HL-60/S4 treated with retinoic acid at 250 ng/mL for 4 days and 3 days (cell line): ENCODE data around the gene UBB.

Experiments
- in situ Hi-C: fragments of 300-500 bp; cut with MboI; formaldehyde crosslinking; loops from 2 replicates; pipeline ENCODE4 v1.7.0; 2022; ENCODE audit warnings: low sequenced_read_pairs

UBB gene

DNA sequence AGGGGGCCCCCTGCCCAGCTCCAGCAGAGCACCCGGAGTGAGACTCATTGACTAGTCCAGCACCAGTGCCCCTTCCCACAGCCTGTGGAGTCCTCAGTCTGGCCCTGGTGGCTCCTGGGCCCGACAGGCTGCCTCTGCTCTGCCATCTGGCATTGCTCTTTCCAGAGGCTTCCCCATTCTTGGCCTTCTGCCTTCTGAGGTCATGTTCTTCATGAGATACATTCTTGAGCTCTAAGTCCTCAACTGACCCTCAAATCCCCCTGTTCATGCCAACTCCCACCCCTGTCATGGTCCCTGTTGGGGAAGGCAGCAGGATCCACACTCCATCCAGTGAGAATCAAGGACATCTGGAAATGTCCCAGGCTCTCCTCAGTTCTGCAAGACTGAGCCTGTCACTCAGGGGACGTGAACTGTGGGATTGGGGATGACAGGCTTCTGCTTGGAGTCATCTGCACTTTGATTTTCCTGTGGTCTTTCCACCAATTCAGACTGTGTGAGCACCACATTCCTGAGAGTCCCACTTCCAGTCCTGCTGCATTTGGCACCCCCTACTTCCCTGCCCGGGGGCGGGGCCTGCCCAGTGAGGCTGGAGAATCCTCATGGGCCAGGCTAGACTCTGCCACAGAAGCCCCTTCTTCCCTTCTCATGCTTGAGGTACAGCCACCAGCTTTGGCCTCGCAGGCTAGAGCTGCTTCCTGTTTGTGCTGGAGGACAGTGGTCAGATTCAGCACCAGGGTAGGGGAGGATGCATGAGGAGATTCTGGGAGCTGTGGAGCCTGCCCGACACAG lies 37.2 kb downstream of the UBB start:
- in situ Hi-C loops: no loop called here

DNA sequence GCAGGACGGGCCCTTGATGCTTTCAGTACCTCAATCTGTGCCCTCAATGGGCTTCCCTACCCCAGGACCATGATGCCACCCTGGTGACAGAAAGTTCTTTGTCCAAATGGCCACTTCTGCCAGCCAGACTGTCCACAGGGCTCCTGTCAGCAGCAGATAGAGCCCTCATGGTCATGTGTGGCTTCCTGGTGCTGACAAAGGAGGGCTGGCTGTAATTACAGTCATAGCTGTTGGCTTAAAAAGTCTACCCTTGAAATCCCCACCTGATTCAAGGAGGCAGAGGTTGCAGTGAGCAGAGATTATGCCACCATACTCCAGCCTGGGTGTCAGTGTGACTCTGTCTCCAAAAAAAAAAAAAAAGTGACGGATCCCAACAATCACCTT lies 37.8 kb downstream of the UBB start:
- in situ Hi-C loops: no loop called here

DNA sequence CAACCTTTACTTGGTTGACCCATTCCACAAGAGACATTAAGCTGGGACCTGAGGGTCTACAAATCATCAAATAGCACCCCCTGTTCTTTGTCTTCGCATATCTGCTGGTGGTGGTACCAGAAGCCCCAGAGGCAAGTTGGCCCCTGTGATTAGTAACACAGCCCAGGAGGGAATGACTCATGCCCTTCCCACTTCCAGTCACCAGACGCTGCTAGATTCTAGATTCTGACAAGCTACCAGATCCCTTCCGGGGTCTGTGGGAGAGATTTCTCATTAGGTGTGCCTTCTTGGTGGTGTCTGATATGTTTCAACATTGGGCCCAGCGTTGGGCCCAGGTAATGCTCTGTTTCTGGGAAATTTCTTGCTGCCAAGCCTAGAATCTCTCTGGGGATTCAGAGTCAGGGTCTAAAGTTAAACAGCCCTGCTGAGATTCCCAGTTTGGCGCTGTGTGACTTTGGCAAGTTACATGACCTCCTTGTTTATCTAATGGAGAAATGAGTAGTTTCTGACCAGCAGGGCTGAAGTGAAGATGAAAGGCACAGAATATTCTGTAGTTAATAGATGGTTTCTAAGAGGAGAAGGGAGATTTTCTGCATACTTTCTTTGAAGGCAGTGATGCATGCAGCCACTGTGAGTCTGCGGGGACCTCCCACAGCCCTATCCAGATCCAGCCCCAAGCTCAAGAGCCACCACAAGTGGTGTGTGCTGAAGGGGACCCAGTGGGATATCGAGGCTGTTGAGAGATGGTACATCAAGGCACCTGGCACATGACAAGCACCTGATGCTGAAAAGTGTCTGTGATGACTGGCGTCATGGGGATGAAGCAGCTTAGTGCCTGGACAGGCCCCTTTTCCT lies 38.4 kb downstream of the UBB start:
- in situ Hi-C loops: no loop called here

DNA sequence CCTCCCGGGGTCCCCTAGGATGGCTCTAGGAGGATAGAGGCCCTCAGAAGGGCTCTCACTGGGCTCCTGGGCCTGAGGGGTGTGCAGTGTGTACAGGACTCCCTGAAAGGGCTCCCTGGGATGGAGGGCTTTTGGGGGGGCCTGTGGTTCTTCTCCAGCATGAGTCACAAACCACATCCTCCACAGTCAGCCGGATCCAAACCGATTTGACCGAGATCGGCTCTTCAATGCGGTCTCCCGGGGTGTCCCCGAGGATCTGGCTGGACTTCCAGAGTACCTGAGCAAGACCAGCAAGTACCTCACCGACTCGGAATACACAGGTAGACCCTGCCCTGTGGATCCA lies 39.0 kb downstream of the UBB start:
- in situ Hi-C loops: no loop called here

DNA sequence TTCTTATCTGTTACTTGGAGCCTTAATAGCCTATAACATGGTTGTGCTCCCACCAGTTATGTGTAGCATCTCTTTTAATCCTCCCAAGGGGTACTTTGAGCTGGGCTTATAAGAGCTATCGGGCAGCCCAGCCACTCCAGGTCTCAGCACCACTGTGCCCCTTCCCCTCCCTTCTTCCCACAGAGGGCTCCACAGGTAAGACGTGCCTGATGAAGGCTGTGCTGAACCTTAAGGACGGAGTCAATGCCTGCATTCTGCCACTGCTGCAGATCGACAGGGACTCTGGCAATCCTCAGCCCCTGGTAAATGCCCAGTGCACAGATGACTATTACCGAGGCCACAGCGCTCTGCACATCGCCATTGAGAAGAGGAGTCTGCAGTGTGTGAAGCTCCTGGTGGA lies 41.5 kb downstream of the UBB start:
- in situ Hi-C loops: no loop called here

DNA sequence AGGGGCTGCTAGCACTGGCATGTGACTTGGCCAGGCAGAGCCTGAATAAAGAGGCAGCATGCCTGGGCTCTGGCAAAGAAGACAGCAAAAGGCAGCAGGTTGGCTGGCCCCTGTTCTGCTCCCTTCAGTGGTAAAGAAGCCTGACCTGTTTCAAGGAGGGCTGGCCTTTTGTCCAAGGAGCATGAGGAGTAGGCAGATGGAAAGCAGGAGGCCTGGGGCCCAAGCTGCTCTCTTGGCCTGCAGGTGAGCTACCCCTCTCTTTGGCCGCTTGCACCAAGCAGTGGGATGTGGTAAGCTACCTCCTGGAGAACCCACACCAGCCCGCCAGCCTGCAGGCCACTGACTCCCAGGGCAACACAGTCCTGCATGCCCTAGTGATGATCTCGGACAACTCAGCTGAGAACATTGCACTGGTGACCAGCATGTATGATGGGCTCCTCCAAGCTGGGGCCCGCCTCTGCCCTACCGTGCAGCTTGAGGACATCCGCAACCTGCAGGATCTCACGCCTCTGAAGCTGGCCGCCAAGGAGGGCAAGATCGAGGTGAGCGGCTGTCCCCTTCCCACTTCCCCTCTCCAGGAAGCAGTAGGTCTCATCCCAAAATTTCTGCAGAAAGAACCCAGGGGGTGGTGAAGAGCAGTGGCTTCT lies 42.5 kb downstream of the UBB start:
- in situ Hi-C loops: no loop called here

DNA sequence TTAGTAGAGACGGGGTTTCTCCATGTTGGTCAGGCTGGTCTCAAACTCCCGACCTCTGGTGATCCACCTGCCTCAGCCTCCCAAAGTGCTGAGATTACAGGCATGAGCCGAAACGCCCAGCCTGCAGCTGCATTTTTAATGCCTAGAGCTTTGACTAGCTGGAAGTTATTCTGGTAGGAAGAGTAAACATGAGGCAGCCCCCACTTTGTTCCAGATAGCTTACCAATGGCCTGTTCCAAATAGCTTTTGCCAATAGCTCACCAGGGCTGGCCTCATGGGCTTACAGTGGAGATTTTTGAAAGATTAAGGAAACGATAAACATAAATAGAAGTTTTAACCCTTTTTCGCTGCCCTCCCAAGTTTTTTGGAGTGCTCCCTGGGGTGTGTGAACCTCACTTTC lies 44.3 kb downstream of the UBB start:
- in situ Hi-C loops: no loop called here

DNA sequence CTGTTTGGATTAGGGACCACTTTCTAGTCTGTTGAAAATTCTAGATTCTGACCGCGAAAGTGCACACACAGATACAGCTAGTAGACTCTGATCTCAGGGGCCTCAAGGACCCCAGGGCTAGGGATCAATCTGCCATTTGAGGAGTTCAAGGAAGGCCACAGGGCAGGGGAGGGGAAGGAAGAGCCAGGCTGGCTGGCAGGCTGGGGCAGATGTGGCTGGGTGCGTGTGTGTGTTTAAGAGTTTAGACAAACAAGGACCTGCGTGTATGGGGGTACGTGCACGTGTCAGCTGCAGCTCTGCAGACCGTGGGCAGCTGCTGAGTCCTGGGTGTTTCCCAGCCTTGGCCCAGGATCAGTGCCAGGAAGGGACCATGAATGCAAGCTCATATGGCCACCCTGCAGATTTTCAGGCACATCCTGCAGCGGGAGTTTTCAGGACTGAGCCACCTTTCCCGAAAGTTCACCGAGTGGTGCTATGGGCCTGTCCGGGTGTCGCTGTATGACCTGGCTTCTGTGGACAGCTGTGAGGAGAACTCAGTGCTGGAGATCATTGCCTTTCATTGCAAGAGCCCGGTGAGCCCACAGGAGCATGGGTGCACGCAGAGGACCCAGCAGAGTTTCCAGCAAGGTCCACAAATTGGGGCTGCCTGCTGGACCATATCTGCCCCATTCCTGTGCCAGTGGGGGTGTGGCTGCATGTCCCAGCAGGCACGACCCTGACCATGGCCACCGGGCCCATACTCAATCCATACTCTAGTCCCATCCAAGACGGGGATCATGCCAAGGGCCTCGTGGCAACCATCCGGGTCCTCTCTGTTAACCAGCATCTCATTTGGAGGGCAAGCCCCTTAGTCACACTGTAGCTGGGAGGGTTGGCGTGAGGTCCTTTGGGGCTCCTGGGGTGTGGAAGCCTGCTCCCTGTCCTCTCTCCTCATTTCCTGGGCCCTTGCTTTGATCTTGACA lies 45.1 kb downstream of the UBB start:
- in situ Hi-C loops: no loop called here

DNA sequence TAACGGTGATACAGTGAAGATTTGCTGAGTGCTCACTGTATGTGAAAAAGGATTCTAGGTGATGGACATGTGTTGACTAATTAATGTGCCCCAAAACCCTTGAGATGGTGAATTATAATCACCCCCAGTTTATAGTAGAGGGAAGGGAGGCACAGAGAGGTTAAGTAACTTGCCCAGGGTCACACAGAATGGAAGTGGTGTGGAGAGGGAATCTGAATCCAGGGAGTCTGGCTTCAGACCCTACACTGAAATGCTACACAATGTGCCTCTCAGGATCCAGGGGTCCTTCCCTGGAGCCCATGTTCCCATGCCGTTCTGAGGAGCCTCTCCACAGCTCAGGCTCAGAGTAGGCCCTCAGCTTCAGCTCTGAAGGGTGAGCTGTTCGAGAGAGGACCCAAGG lies 46.1 kb downstream of the UBB start:
- in situ Hi-C loops: no loop called here

DNA sequence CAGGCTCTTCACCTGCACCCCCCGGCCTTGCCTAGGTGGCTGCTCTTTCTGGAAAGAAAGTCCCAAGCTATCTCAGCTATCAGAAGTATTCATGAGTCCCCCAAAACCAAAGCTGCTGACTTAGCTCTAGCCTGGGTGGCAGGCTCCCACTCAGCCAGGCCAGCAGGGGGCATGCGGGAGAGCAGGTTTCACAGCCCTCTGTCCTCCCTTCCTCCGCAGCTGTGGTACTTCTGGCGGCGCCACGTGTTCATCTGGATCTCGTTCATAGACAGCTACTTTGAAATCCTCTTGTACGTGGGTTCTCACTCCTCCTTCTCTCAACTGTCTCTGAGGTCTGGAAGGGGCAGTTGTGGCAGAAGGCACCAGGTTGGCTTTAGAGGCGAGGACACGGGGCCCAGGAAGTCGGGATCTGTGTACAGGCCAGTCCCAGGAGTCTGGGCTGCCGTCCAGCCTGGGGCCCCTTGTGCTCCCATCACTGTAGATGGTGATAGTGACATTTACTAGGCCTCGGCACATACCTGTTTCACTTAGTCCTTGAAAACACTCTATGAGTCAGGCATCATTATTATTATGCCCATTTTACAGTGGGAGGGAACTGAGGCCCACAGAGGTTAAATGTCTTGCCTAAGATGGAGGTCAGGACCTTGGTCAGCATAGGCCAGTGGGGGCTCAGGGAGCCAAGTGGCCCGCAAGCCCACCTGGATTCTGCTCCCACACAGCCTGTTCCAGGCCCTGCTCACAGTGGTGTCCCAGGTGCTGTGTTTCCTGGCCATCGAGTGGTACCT lies 47.4 kb downstream of the UBB start:
- in situ Hi-C loops: no loop called here

DNA sequence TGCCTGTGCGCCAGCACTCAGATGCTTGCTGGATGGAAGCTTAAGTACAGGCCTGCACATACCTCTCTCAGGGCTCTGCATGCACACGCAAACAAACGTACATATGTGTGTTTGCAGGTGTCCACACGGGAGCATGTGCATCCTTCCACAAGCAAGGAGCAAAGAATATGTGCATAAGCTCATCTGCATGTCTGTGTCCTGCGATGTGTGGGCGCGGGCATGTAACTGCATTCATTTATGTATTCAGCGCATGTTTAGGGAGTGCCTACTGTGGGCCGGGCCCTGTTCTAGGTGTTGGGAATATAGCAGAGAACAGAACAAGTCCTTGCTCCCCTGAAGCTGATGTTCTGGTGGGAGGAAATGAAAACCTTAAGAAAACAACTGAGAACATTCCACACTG lies 48.2 kb downstream of the UBB start:
- in situ Hi-C loops: no loop called here

DNA sequence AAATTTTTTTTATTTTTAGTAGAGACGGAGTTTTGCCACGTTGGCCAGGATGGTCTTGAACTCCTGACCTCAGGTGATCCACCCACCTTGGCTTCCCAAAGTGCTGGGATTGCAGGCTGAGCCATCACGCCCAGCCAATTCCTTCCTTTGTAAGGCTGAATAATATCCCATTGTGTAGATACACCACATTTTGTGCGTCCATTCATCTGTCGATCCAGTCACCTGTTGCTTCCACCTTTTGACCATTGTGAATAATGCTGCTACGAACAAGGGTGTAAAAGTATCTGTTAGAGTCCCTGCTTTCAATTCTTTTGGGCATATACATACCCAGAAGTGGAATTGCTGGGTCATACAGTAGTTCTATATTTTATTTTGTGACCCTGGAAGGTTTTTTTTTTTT lies 49.8 kb downstream of the UBB start:
- in situ Hi-C loops: no loop called here

DNA sequence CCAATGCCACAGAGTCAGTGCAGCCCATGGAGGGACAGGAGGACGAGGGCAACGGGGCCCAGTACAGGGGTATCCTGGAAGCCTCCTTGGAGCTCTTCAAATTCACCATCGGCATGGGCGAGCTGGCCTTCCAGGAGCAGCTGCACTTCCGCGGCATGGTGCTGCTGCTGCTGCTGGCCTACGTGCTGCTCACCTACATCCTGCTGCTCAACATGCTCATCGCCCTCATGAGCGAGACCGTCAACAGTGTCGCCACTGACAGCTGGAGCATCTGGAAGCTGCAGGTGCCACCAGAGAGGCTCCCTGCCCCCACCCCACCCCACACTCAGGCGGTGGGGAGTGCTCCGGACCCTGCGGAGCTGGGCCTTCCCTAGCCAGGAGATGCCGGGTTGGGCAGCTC lies 51.1 kb downstream of the UBB start:
- in situ Hi-C loops: no loop called here
